GM12865 (cell line): ENCODE results near the gene IGFBP1.
"Not testable (repeated sequence)": the region's sequence is repeated elsewhere in the genome, so short reads cannot be mapped to it uniquely, and the experiment has no call there.

Experiments
- DNase-seq: peaks from one replicate; pipeline ENCODE4 v3.0.0; 2010; ENCODE audit warnings: low read depth
- H3K4me3 ChIP-seq: 2 replicates; pipeline ENCODE4 v1.5.1; 2011; ENCODE audit warnings: mild to moderate bottlenecking, low read depth, low read length, control low read depth
- CTCF ChIP-seq: IDR thresholded peaks from 2 replicates; pipeline ENCODE4 v1.5.1; 2011; ENCODE audit warnings: low read length, control low read depth, low read depth, inconsistent platforms; ENCODE audit not compliant: insufficient read depth; ENCODE audit errors: missing control alignments

The IGFBP1 gene

DNA sequence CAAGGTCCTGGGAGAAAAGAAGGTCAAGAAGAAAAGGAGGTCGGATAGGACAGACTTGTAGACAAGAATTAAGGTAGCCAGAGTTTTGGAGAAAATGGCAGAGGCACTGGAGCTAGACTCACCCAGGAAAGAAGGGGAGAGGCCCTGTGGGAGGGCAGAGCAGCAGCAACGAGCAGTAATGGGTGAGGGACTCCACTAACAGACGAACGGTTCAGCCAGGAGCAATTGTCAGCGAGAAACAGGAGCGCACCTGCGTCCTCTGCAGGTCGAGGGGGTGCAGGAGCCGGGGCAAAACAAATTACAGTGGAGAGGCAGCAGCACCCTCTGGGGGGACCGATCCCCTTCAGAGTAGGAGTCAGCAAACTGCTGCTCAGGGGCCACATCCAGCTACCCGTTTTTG lies 51.3 kb downstream of the IGFBP1 start:
- no peak overlapping the region for H3K4me3 ChIP-seq
- no peak for DNase-seq
- TF ChIP-seq CTCF = no peak

- not testable (repeated sequence) for DNase-seq, H3K4me3 ChIP-seq
These were observed 52.0 kb downstream of the IGFBP1 start for GRCh38 chr7:45940237-45940781.

GRCh38 chr7:45940939-45941338 lies 52.7 kb downstream of the IGFBP1 start:
- TF ChIP-seq CTCF = no peak
- no peak for DNase-seq
- H3K4me3 ChIP-seq = no peak overlapping the region
